NCI-H146 (cell line): ENCODE results near the gene TCF15.

Source experiments
- DNase-seq: peaks from one replicate; lab custom pipeline; 2025; lab: John Stamatoyannopoulos, UW

TCF15 gene

DNA sequence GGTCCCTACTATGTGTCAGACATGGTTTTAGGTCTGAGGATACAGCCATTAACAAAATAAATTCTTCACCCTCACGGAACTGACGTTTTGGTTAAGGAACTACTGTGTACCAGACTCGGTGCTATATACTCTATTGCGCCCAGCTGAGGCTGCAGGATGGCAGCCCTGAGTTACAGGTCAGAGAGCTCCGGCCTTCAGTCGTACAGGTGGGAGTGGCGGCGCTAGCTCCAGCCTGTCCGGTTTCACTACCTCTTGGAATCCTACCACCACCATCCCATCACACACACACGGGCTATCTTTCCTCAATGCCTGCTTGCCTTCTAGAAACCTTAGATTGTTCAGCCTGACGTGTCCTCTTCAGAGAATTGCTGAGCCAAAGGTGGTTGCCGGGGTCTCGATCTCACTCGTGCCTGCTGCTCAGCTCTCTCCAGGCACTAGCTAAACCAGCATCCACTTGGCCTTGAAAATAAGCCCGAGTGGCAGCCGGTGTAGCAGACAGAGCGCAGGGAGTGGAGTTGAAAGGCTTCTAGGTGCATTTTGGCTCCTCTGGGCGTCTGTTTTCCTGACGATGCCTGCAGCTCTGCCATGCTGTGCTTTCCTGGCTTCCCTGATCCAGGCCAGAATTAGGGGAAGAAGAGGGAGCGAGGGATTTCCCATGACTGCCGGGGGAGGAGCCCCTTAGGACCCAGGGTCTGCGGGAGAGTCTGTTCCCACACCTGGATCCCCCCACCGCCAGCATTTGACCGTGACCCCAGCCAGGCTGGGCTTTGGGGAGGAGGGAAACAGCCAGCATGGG, 1.1 kb upstream of the TCF15 start:
- DNase-seq, result no peak

DNA sequence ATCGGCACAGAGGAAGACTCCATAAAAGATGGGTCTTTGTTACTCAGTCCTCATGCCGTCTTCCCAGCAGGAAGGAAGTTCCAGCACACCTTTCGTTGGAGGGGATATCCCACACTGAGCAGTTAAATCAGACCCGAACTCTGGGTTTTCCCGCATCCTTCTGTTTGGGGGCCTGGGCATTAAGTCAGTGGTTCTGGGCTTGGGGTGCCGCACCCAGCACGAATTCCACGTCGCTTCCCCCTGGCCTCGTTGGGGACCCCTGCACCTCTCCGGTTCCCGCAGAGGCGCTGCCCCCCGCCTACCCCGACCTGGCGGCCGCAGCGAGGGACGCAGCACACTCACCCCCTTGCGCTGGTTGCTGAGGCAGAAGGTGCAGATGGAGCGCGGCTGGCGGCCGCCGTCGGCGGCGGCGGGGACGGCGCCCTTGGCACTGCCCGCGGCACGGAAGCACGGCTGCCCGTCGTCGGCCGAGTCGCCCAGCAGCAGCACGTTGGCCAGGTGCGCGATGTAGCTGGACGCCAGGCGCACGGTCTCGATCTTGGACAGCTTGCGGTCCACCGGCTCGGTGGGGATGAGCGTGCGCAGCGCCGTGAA, 641 bp downstream of the TCF15 start:
- no peak for DNase-seq

DNA sequence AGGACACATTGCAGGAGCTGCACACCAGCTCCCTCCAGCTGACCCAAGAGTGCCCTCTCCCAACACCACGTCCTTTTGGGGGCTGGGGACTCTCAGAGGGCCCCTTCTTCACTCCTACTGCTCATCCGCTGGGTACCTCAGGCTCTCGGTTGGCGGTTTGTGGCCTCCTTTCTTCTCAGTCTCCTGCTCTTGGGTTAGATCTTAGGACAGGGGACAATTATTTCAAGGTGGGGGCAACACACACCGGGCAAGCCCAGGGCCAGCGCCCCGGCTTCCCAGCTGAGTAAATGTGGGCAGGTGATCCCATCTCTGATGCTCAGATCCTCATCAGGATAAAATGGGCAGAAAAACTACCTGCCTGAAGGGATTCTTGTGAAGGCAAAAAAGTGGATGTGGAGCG, 1.1 kb downstream of the TCF15 start:
- DNase-seq, result no peak

DNA sequence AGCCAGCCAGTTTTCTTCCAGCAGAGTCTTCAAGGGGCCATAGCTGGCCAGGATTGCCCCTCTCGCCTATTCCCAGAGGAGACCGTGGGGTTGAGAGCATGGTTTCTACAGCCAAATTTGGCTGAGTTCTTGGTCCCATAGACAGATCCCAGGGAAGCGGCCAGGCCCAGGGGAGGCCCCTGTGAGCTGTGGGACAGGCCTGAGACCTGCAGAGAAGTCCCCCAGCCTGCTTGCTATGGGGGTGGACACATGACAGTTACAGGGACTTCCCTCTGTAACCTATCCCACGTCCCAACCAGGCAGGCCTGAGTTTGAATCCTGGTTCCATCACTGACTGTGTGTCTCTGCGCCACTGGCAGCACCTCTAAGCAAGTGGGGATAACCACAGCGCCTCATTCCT, 2.6 kb downstream of the TCF15 start:
- DNase-seq, result no peak

DNA sequence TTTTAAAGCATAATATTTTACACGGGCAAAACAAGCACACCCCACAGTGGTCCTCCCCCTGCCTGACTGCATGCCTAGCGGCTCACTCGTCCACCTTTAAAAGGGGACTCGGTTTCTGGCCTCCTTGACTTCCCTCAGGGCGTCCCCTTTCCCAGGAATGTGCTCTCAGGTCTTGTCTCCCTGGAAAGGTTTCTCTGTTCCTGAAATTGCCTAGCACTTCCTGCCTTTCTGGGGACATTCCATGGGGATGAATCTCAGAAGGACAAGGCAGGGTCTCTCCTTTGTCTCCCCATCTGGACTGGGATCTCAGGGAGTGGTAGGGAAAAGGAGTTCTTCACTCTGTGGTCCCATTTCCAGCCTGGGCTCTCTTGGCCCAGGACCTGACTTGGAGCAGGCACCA, 4.9 kb downstream of the TCF15 start:
- no peak for DNase-seq

DNA sequence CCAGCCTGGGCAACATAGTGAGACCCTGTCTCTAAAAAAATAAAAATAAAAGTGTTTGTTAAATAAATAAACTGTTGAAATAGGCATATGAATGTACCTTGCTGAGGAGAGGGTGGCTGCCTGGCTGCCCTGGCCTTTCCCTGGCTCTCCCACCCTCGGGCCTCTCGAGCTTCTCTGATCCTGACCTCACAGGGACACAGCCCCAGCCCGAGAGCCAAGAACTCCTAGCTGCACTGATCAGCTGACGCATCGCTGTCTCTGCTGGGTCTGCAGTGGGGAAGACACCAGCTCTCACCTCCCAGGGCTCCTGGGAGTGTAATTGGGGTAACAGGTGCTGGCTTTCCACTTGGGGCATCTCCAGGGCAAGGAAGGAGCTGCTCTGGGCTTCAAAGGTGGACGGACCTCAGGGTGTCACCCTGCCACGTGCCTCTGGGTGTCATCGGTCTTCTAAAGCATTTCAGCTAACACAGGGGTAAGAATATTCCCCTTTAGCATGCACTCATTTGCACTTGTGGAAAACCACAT, 6.9 kb downstream of the TCF15 start:
- DNase-seq, result no peak

DNA sequence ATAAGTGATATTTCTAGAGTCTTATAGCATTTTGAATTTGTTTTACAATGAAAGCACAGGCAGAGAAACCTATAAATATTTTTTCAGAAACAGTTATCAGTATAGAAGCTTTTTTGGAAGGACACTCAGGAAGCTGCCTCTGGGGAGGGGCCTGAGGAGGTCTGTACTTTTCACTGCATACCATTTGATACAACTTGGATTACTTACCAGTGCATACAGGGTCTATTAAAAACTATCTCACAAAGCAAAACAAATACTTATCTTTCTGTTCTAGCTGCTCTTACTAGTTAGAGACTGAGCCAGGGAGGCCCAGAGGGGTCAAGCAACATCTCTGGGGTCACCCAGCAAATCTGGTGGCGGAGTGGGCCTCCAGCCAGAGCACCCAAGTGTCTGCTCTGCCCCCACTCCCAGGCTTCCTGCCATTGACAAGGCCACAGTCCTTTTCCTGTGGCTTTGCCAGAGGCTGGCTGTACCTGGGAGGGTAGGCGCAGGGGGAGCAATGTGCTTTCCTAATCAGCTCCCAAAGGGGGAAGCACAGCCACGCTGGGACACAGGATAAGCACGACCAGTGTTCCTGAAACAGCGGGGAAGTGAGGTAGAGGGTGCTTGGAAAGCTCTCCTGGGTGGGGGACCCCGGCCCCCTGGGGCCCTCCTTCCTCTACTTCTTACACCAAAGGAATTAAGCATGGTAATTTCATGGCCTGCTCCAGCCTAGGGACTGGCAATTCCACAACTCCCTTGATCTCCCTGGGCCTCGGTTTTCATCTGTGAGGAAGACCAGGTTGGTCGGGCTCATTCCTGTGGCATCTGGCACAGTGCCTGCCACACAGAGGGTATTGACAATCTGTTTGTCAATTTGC, 7.8 kb downstream of the TCF15 start:
- DNase-seq, result no peak

DNA sequence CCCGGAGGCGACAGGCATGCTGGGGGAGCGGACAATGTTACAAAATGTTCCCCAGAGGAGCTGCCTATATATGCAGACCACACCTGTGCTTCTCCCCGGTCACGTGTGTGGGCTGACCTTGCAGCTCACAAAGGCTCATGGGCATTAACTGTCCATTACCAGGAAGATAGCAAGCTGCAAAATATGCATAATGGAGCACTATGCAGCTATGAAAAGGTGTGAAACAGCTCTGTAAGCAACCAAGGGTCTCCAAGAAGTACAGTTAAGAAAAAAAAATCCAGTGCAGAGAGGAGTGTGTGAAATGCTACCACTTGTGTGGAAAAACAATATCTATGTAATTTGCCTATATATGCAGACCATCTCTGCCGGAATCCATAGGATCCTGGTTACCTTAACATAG, 9.4 kb downstream of the TCF15 start:
- DNase-seq, result no peak

DNA sequence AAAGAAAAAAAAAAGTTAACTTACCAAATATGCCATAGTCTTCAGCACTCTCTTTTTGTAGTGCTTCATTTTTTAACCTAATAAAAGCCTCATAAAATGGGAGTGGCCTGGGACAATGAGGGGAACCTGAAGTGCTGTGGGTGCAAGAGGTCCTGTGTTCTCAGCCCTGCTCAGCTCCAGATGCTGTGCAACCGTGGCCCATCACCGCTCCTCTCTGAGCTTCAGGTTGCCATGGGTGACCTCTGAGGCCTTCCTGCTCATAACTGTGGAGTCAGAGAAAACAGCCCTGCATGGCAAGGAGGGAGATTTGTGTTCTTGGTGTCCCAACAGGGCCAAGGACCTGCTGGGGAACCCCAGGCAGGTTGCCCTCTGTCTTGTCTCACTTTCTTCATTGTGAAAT, 10.0 kb downstream of the TCF15 start:
- DNase-seq, result no peak

DNA sequence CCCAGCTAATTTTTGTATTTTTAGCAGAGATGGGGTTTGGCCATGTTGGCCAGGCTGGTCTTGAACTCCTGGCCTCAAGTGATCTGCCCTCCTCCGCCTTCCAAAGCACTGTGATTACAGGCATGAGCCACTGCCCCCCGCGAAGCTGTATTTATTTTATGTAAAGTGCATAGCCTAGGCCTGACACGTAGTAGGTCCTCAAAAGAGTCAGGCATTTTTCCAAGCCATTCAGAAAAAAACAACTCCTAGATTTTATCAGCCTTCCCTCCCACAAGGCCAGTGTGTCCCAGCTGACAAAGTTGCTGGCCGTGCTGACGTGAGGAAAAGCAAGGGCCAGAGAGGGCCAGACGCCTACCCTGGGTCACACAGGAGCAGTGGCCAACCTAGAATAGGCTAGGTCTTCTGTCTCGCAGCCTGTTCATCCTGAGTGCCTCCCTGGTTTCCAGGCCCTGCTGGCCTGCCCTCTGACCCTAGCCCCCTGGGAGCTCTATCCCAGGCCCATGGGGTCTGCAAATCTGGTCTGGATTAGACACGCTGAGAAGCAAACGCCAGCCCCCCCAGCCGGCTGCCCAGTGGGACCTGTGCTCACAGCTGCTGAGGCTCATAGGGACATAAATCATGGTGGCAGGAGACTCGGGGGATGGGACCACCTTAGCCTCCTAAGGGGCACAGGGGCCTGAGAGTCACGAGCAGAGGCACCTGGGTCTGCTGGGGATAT, 11.8 kb downstream of the TCF15 start:
- no peak for DNase-seq

DNA sequence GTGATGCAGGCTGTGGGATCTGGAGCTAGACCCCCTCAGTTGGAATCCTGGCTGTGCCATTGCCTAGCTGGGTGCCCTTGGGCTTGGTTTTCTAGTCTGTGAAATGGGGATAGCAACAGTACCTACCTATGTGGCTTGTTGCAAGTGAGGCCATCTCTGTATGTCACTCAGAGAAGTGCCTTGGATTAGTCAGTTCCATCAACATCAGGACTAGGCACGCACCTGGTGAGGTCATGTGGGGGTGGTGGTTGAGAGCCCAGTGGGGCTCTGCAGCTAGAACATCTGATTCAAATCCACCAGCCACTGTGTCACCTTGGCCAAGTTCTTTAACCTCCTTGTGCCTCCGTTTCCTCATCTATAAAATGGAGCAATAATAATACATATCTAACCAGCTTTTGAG, 12.5 kb downstream of the TCF15 start:
- DNase-seq, result no peak

DNA sequence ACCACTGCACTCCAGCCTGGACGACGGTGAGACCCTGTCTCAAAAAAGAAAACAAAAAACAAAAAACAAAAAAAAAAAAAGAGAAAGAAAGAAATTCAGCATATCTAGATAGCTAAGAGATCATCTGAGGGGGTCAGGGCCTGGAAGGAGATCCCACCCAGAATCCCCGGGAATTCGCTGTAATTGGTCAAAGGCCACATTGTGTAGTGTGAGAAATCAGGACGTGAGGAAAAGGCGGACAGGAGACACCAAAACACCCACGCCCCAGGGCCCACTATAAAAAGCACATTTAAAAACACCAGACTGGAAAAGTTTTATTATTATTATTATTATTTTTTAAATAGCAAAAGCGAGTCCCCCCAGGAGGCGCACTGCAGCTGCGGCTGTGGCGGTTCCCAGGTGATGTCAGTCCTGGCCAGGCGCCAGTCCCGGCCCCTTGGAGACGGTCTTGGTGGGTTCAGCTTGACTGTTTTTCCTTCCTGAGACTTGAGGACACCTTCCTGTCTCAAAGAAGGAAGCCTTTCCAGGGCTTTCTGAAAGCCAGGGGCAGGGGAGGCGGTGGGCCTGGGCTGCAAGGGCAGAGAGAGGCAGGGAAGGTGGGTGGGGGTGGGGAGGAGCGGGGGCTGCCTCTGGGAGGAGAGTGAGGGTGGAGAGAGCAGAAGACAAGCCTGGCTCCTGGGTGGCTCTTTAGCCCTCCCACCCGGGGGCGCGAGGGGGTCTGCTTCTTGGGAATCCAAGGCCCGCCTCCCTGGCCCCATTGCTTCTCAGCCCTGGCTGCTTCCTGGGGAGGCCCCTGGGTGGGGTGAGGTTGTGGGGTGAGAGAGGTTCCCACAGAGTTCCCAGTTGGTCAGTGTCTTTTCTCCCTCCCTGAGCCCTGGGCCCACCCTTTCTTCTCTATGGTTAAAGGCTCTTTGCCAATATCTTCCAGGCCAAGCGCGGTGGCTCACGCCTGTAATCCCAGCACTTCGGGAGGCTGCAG, 14.5 kb downstream of the TCF15 start:
- DNase-seq, result no peak

DNA sequence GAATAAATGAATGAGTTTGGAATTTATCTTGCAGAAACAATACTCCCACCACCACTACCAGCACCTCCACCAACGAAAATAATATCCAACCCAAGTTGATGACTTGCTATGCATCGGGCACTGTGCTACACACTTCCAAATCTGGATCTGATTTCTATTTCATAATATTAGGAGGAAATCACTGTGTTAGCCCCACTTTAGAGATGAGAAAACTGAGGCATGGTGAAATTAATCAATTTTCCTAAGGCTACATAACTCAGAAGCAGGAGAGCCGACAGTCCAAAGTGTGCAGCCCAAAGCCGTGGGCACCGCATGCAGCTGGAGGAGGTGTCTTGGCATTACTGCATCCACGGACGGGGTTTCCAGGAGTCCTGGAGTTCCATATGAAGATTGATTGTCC, 17.6 kb downstream of the TCF15 start:
- no peak for DNase-seq

DNA sequence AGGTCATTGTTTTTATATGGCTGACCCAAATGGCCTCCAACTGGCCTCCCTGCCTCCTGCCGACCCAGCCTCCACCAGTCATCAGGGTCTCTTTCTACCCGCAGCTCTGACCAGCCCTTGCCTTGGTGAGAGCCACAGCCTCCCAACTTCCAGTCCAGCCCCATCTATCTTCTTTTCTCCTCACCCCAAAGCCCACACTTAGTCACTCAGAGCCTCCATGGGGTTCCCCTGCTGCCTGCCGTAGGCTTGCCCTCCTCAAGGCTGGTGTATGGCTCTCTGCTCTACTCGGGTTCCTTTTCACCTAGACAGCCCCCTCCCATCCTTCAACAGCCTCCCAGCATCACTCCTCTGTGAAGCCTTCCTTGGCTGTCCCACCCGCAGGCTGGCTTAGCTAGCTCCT, 18.2 kb downstream of the TCF15 start:
- DNase-seq, result no peak

DNA sequence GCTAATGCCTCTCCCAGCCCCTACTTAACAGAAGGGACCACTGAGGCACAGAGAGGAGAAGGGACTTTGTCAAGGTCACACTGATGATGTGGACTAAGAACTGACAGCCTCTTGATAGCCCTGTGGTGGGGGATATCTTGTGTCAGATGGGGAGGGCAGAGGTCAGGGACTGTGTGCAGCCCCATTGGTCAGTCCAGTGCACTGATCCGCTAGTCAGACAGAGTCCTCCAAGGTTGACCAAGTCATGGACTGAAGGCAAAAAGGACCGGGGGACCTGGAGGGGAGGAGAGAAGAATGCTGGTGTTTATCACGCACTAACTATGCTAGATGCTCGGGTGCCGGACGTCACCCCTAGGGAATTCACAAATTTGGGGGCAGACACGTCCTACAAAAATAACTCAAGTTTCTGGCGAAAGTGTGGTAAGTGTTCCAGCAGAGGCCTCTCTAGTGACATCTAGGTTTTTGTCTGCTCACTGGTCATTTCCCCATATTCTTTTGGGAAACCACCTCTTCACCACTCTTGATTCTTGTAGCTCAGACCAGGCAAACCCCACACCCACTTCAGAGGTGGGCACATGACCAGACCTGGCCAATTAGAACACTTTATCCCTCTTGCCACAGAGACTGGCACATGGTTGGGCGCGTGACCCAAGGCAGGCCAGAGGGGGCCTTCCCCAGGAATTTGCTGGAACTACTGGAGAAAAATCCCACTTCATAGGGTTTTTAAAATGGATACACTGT, 21.0 kb downstream of the TCF15 start:
- DNase-seq, result no peak

DNA sequence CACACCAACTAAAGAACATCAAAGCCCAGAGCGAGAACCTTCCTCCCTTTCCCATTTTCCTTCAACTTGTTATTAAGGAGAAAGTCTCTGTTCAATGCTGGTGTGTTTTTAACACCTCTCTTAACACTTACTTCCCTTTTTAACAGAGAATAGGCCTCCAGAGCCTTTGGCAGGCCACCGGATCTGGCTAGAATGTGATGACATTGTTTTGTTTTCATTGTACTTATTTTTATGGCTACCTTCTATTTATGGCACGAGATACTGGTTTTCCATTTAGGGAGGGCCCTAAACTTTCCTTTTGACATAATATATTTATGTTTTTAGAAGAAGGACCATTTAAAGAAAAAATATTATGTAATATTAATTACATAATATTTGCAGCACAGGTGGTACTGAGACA, 21.6 kb downstream of the TCF15 start:
- DNase-seq, result no peak

DNA sequence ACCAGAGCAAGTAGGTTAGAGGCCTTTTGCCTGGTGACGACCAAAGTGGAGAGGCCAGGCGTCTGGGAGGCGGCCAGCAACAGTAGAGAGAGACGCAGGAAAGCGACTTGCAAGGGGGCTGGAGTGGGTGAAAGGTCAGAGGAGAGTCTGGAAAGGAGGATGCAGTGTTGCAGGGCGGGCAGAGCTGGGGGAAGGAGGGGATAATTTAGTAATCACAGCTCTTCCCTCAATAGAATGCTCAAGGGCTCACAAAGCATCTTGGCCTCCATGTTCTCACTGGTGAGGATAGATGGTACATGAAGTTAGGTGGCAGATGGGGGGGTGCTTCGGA, 25.2 kb downstream of the TCF15 start:
- no peak for DNase-seq

DNA sequence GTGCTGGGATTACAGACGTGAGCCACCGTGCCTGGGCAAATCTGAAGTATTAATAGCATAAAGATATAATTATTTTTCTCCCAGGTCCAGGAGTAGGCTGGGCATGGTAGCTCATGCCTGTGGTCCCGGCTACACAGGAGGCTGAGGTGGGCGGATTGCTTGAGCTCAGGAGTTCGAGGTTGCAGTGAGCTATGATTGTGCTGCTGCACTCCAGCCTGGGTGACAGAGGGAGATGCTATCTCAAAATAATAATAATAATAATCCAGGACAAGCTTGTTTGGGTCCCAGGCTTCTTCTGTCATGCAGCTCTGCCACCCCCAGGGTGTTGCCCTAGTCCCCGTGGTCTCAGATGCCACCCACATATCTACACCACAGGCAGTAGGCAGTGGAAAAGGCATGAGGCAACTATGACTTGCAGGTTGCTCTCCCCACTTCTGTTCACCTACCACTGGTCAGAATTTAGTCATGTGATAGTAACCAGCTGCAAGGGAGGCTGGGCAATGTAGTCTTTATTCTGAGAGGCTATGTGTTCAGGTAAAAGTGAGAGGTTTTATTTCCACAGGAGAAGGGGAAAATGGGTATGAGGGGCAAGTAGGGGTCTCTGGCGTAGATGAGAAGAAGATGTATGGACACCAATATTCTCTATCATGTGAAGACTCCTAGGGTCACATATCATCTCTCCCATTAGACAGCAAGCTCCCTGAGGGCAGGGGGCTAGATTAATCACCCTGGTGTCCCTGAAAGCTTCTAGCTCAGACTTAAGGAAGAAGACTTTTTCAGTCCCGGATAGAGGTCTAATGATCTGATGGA, 25.7 kb downstream of the TCF15 start:
- DNase-seq, result no peak

DNA sequence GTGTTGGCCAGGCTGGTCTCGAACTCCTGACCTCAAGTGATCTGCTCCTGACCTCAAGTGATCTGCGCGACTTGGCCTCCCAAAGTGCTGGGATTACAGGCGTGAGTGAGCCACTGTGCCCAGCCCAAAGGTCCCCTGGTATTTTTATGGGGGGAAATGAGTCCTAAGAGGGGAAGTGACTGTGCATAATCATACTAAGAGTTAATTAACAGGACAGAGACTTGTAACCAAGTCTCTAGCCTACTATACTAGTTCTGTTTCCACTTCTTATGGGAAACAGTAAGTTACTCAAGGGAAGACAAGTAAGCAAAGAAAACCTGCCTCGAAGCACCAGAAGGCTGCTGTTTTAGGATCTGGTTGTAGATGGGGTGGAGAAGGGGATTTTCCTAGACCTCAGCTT, 27.9 kb downstream of the TCF15 start:
- no peak for DNase-seq
